Measurements from ENCODE around the gene ATG4C. TPM values are rescaled to one million over a fixed set of nuclear protein-coding genes. Genes with fewer than 3 reads are reported as not detected.
"Not testable (repeated sequence)": the region's sequence is repeated elsewhere in the genome, so short reads cannot be mapped to it uniquely, and the experiment has no call there.

The ATG4C gene
- 12.3 and 16.0 TPM in 2 replicates for total RNA-seq (2014; rRNA removed; shearing (Covaris generic))

GRCh38 chr1:62783736-62784508 lies at the start of gene ATG4C:
Gene ATG4C, plus strand, starts transcription at chr1:62784132. Its CDS starts 19,655 bp downstream, at chr1:62803787.
- peak; percentile 97 for DNase-seq (ENCODE audit: low read depth)

DNA sequence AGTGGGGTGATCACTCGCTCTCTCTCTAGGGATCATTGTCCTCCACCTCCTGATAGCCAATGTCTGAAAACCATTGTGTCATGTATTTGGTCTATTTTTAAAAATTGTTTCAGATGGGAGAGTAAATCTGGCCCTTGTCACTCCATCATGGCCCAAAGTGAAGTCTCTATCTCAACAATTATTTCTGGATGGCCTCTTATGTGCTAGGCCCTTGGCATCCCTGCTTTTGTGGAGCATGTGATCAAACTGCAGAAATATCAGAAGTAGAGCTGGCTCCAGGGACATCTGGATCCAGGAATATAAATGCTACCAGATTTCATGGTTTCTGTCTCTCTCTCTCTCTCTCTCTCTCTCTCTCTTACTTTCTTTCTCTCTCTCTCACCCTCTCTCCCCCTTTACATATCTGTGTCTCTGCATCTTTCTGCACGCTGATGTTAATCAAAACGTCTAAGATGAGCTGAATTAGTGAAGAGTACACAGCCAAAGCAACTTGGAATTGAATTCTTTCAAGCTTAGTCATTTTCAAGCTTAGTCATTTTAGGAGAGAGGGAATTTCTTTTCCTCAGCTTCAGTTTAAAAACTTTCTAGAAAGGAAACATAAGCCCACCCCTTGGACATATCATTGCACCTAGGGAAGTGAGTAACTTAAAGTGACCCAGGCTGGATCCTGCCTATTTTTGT lies 48.3 kb upstream of the ATG4C start:
- peak; percentile 86 for DNase-seq (ENCODE audit: low read depth)

DNA sequence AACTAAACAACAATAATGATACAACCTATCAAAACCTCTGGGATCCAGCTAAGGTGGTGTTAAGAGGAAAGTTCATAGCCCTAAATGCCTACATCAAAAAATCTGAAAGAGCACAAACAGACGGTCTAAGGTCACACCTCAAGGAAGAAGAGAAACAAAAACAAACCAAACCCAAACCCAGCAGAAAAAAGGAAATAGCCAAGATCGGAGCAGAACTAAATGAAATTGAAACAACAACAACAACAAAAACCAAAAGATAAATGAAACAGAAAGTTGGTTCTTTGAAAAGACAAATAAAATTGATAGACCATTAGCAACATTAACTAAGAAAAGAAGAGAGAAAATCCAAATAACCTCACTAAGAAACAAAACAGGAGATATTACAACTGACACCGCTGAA lies 43.2 kb upstream of the ATG4C start:
- DNase-seq (ENCODE audit: low read depth): not testable (repeated sequence)

DNA sequence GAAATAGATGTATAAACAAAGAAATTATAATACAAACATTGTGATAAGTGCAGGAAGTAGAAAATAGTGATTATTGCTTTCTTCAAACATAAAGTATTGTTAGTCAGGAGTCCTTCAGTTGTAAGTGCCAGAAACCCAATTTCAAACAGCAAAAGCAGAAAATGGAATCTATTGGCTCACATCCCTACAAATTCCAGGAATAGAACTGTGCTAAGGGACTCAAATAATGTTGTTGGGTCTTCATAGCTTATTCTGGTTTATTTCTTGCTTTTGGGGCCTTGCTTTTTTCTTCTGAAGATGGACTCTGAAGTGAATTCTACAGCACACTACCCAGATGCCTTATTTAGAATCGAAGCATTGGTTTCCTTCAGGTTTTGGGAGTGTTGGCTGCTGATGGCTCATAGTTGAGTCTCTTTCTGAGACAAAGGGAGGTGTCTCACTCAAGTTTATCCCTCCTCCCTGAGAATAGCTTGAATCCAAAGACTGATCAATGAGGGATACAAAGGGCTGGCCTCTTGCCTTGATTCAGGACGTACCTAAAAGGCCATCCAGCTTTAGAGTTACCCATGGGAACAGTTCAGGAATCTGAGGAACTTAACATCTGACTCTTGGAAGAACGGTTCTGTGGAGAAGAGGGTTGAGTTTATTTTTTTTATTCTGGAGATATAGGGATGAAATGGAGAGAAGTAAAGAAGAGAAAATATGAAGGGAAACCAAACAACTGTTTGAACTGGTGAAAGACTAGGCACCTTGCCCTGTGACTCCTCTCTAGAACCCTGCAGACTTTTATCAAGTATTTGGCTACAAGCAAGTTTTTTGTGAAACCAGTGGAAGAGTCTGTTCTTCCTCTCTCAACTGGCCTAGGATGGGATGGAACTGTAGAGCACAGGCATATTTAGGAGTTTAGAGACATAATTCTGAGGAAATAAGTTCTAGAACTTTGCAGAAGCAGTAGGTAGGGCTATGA lies 39.0 kb upstream of the ATG4C start:
- DNase-seq (ENCODE audit: low read depth): no peak

- peak; percentile 64 for DNase-seq (ENCODE audit: low read depth)
Measured at GRCh38 chr1:62746086-62746808, 37.7 kb upstream of the ATG4C start.

GRCh38 chr1:62746809-62747138 lies 37.2 kb upstream of the ATG4C start:
- DNase-seq (ENCODE audit: low read depth): no peak

DNA sequence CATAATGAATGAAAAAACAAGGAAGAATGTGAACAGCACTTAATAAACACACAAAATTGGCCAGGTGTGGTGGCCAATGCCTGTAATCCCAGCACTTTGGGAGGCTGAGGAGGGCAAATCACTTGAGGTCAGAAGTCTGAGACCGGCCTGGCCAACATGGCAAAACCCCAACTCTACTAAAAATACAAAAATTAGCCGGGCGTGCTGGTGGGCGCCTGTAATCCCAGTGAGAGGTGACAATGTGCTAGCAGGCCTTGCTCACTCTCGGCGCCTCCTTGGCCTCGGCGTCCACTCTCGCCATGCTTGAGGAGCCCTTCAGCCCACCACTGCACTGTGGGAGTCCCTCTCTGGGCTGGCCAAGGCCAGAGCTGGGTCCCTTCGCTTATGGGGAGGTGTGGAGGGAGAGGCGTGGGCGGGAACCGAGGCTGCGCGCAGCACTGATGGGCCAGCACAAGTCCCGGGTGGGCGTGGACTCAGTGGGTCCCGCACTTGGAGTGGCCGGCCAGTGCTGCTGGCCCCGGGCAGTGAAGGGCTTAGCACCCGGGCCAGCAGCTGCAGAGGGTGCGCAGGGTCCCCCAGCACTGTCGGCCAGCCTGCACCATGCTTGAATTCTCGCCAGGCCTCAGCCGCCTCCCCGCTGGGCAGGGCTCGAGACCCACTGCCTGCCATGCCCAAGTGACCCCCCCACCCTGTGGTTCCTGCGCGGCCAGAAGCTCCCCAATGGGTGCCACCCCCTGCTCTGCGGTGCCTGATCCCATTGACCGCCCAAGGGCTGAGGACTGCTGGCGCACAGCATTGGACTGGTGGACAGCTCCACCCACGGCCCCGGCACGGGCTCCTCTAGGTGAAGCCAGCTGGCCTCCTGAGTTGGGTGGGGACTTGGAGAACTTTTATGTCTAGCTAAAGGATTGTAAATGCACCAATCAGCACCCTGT lies 30.6 kb upstream of the ATG4C start:
- no peak for DNase-seq (ENCODE audit: low read depth)

DNA sequence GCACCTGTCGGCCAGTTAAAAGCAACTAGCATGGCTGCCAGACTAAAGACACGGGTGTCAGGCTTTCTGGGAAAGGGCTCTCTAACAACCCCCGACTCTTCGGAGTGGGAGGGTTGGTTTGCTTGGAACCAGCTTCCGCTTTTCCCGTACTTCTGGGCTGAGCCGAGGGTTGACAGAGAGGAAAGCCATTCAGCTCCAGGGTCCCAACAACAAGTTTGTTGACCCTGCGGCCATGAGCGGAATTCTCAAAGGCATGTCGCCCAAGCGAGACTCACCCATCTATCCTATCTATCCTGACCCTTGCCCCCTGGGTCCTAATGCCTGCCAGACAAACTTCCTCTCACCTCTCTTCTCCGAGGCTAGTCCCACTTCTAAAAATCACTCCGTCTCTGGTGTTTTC lies 29.0 kb upstream of the ATG4C start:
- not testable (repeated sequence) for DNase-seq (ENCODE audit: low read depth)

DNA sequence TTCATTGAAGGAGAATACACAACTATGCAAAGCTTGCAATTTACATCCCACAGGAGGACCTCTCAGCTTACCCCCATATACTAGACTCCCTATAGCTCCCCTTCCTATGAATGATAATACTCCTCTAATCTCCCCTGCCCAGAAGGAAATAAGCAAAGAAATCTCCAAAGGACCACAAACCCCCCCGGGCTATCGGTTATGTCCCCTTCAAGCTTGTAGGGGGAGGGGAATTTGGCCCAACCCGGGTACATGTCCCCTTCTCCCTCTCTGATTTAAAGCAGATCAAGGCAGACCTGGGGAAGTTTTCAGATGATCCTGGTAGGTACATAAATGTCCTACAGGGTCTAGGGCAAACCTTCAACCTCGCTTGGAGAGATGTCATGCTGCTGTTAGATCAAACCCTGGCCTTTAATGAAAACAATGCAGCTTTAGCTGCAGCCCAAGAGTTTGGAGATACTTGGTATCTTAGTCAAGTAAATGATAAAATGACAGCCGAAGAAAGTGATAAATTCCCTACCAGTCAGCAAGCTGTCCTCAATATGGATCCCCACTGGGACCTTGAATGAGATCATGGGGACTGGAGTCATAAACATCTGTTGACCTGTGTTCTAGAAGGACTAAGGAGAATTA lies 27.6 kb upstream of the ATG4C start:
- DNase-seq (ENCODE audit: low read depth): not testable (repeated sequence)

DNA sequence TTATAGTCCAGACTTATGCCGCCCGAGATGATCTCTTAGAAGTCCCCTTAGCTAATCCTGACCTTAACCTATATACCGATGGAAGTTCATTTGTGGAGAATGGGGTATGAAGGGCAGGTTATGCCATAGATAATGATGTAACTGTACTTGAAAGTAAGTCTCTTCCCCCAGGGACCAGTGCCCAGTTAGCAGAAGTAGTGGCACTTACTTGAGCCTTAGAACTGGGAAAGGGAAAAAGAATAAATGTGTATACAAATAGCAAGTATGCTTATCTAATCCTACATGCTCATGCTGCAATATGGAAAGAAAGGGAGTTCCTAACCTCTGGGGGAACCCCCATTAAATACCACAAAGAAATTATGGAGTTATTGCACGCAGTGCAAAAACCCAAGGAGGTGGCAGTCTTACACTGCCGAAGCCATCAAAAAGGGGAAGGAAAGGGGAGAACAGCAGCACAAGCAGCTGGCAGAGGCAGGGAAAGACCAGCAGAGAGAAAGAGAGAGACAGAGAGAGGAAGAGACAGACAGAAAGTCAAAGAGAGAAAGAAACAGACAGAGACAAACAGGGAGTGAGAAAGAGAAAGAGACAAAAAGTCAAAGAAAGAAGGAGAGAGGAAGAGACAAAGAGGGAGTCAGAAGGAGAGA lies 24.6 kb upstream of the ATG4C start:
- not testable (repeated sequence) for DNase-seq (ENCODE audit: low read depth)

- not testable (repeated sequence) for DNase-seq (ENCODE audit: low read depth)
Measured at GRCh38 chr1:62760021-62760782, 23.7 kb upstream of the ATG4C start.

DNA sequence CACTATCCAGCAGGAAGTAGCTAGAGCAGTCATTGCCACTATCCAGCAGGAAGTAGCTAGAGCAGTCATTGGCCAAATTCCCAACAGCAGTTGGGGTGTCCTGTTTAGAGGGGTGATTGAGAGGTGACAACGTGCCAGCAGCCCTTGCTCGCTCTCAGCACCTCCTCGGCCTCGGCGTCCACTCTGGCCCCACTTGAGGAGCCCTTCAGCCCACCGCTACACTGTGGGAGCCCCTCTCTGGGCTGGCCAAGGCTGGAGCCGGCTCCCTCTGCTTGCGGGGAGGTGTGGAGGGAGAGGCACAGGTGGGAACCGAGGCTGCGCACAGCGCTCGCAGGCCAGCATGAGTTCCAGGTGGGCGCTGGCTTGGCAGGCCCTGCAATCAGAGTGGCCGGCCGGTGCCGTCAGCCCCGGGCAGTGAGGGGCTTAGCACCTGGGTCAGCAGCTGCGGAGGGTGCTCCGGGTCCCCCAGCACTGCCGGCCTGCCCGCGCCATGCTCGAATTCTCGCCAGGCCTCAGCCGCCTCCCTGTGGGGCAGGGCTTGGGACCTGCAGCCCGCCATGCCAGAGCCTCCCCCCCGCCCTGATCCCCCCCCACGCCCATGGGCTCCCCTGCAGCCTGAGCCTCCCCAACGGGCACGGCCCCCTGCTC lies 22.6 kb upstream of the ATG4C start:
- DNase-seq (ENCODE audit: low read depth): not testable (repeated sequence)

DNA sequence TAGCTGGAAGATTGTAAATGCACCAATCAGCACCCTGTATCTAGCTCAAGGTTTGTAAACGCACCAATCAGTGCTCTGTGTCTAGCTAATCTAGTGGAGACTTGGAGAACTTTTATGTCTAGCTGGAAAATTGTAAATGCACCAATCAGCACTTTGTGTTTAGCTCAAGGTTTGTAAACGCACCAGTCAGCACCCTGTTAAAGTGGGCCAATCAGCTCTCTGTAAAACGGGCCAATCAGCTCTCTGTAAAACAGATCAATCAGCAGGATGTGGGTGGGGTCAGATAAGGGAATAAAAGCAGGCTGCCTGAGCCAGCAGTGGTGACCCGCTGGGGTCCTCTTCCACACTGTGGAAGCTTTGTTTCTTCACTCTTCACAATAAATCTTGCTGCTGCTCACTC lies 21.9 kb upstream of the ATG4C start:
- not testable (repeated sequence) for DNase-seq (ENCODE audit: low read depth)

GRCh38 chr1:62765981-62766380 lies 18.0 kb upstream of the ATG4C start:
- DNase-seq (ENCODE audit: low read depth): no peak

DNA sequence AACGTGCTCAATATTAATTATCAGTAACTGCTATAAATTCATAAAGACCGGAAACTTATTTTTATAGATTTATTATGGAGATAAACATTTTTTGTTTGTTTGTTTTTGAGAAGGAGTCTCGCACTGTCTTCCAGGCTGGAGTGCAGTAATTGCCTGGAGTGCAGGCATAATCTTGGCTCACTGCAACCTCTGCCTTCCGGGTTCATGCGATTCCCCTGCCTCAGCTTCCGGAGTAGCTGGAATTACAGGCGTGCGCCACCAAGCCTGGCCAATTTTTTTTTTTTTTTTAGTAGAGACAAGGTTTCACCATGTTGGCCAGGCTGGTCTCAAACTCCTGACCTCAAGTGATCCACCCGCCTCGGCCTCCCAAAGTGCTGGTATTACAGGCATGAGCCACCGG lies 15.4 kb upstream of the ATG4C start:
- DNase-seq (ENCODE audit: low read depth): not testable (repeated sequence)

- DNase-seq (ENCODE audit: low read depth): no peak
Measured at GRCh38 chr1:62772607-62773295, 11.2 kb upstream of the ATG4C start.

DNA sequence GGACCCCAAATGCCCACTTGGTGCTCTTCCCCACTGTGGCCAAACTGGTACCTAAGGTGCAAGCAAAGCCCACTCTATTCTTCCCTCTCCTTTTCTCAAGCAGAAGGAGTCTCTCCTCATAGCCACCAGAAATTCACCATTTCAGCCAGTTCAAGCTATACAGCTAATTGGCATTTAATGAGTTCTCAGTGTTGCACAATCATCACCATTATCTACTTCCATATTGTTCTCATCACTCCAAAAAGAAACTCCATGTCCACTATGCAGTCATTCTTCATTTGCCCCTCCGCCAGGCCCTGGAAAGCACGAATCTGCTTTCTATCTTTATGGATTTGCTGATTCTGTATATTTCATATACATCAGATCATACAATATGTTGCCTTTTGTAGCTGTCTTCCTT lies 9.9 kb upstream of the ATG4C start:
- no peak for DNase-seq (ENCODE audit: low read depth)
